Measurements from ENCODE around the gene LATS2. TPM values are rescaled to one million over a fixed set of nuclear protein-coding genes. Genes with fewer than 3 reads are reported as not detected.

The LATS2 gene
- total and polyA plus RNA-seq, 12 donors = 9.7 to 46.1 (median 25.2) TPM

- H3K4me1 ChIP-seq = peaks cover 0 to 42% (median 15%) of the 10 kb centered on the region in 9 donors
- no peaks in the 10 kb centered on the region for H3K9me3 ChIP-seq
- TF ChIP-seq CTCF (IDR thresholded peaks at IDR 0.05) = no peak
- peak in 7 of 8 donors; percentile 44 to 72 (median 59) for ATAC-seq
- DNase-seq = peak in 1 of 2 donors; percentile 29
- H3K27ac ChIP-seq = peak overlapping the region in 9 of 10 donors; percentile 33 to 88 (median 74)
- no peaks in the 10 kb centered on the region for H3K27me3 ChIP-seq
- H3K36me3 ChIP-seq = no peaks in the 10 kb centered on the region
- WGBS, 2 donors = 32 to 49% methylated on average over 10 of the region's 10 CpGs
- intact Hi-C loops (cut with DNase I) = loop anchor here in 1 of 10 donors (10.0 kb wide), 1 partner anchor 50 kb away; no protein-coding TSS in a partner anchor
- peak overlapping the region in 7 of 10 donors; percentile 59 to 74 (median 67) for H3K4me3 ChIP-seq
Measured at GRCh38 chr13:21074546-21074945, 13.2 kb upstream of the LATS2 start.

- no peak for DNase-seq
- Histone ChIP-seq H3K4me1 (peaks cover 0 to 43% (median 13%) of the 10 kb centered on the region in 9 donors), H3K27ac (no peak overlapping the region), H3K9me3 (no peaks in the 10 kb centered on the region), H3K4me3 (no peak overlapping the region), H3K36me3 (no peaks in the 10 kb centered on the region), H3K27me3 (no peaks in the 10 kb centered on the region)
- no peak for ATAC-seq
- TF ChIP-seq CTCF (IDR thresholded peaks at IDR 0.05) = no peak
- intact Hi-C loops (cut with DNase I) = loop anchor here in 1 of 10 donors (10.0 kb wide), 1 partner anchor 53 kb away; no protein-coding TSS in a partner anchor
Measured at GRCh38 chr13:21071924-21072323, 10.5 kb upstream of the LATS2 start.

- H3K36me3 ChIP-seq = no peaks in the 10 kb centered on the region
- H3K4me3 ChIP-seq = no peak overlapping the region
- no peak for DNase-seq
- WGBS, 2 donors = 58 to 75% methylated on average over 4 of the region's 4 CpGs
- intact Hi-C loops (cut with DNase I) = loop anchor here in 1 of 10 donors (10.0 kb wide), 1 partner anchor 54 kb away; no protein-coding TSS in a partner anchor
- no peak for TF ChIP-seq CTCF (IDR thresholded peaks at IDR 0.05)
- H3K9me3 ChIP-seq = no peaks in the 10 kb centered on the region
- ATAC-seq = no peak
- peaks cover 0 to 47% (median 13%) of the 10 kb centered on the region in 9 donors for H3K4me1 ChIP-seq
- H3K27me3 ChIP-seq = no peaks in the 10 kb centered on the region
- no peak overlapping the region for H3K27ac ChIP-seq
Measured at GRCh38 chr13:21071015-21071414, 9.6 kb upstream of the LATS2 start.

GRCh38 chr13:21069561-21070004, 8.2 kb upstream of the LATS2 start:
- no peak for TF ChIP-seq CTCF (IDR thresholded peaks at IDR 0.05)
- intact Hi-C loops (cut with DNase I) = loop anchor here in 2 of 10 donors (10.0 kb wide), 2 partner anchors 55 to 75 kb away; no protein-coding TSS in a partner anchor

More at GRCh38 chr13:21069561-21070004, 8.2 kb upstream of the LATS2 start:
- ATAC-seq = peak in 7 of 8 donors; percentile 69 to 91 (median 84)
- H3K36me3 ChIP-seq = no peaks in the 10 kb centered on the region
- no peak overlapping the region for H3K4me3 ChIP-seq
- H3K27me3 ChIP-seq = no peaks in the 10 kb centered on the region
- no peak for DNase-seq
- peak overlapping the region in 5 of 10 donors; percentile 17 to 57 (median 41) for H3K27ac ChIP-seq
- H3K9me3 ChIP-seq = no peaks in the 10 kb centered on the region
- peaks cover 0 to 44% (median 2%) of the 10 kb centered on the region in 9 donors for H3K4me1 ChIP-seq
- 72 to 79% methylated on average over 6 of the region's 6 CpGs for WGBS, 2 donors
